ENCODE data around the gene MAP3K3. TPM values are rescaled to one million over a fixed set of nuclear protein-coding genes. Genes with fewer than 3 reads are reported as not detected.

Gene MAP3K3
- total RNA-seq, 1 experiment from 2014 or later = 24.3 TPM

DNA sequence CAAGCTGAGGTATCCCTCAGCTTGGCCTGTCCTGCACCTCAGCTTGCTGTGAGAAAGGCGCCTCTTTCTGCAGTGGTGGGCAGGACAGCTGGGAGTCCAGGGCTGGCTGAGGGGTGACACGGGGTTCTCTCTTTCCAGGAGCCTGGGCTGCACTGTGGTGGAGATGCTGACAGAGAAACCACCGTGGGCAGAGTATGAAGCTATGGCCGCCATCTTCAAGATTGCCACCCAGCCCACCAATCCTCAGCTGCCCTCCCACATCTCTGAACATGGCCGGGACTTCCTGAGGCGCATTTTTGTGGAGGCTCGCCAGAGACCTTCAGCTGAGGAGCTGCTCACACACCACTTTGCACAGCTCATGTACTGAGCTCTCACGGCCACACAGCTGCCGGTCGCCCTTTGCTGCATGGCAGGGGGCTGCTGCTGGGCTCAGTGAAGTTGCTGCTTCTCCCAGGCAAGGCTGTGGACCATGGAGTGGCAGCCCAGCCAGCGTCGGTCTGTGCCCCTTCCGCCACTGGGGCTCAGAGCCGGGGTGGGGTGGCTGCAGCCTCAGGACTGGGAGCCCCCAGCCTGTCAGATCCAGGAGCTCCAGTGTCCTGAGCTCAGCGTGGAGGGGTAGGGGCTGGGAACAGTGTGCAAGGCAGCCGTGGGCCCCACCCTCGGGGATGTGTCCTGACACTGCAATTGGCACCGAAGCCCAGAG, 71.3 kb downstream of the MAP3K3 start:
- H3K27me3 ChIP-seq (ENCODE audit: insufficient read depth, low read length) = no peaks in the 10 kb centered on the region
- no peak overlapping the region for H2BK5ac ChIP-seq (ENCODE audit: insufficient read length, low read length)
- no peak overlapping the region for H3K4me2 ChIP-seq (ENCODE audit: insufficient read depth, insufficient read length, low read length)
- Mint-ChIP-seq H3K27ac (no peak overlapping the region), H3K4me3 (no peak overlapping the region), H3K4me1 (peaks cover 18 to 33% of the 10 kb centered on the region in 2 experiments), H3K27me3 (ENCODE audit: low read depth) (no peaks in the 10 kb centered on the region), H3K36me3 (ENCODE audit: insufficient read depth in 1 of 3, low read depth in 3 of 3) (peaks cover 5 to 54% (median 30%) of the 10 kb centered on the region in 3 experiments), H3K9me3 (no peaks in the 10 kb centered on the region)
- no CpG with 5 or more reads among the region's 18 CpGs for WGBS (ENCODE audit: extremely low coverage, insufficient read length, low lambda C conversion rate)
- no peak overlapping the region for H4K5ac ChIP-seq (ENCODE audit: insufficient read length, low read depth, low read length)
- no peaks in the 10 kb centered on the region for H3K9me3 ChIP-seq (ENCODE audit: control insufficient read depth, low read depth, low read length)
- H3K9ac ChIP-seq (ENCODE audit: extremely low read depth, insufficient read length, low read length) = no peak overlapping the region
- H3K18ac ChIP-seq (ENCODE audit: insufficient read length, low read depth, low read length) = no peak overlapping the region
- H4K20me1 ChIP-seq (ENCODE audit: control insufficient read depth, insufficient read depth, insufficient read length) = no peaks in the 10 kb centered on the region
- no peak overlapping the region for H3K27ac ChIP-seq (ENCODE audit: insufficient read length, low read depth, low read length)
- H3K56ac ChIP-seq (ENCODE audit: insufficient read length, low read depth, low read length) = no peak overlapping the region
- H2BK15ac ChIP-seq (ENCODE audit: low read depth, low read length) = no peak overlapping the region
- H3K79me1 ChIP-seq (ENCODE audit: insufficient read depth, low read depth, low read length, poor library complexity, severe bottlenecking) = no peaks in the 10 kb centered on the region
- no peaks in the 10 kb centered on the region; the same call in 1 of the 2 replicates for H3K4me1 ChIP-seq (ENCODE audit: insufficient read depth, low read length)
- no peak overlapping the region for H2AK5ac ChIP-seq (ENCODE audit: insufficient read length, low read length)
- H3K23ac ChIP-seq (ENCODE audit: insufficient read length, low read depth, low read length) = no peak overlapping the region
- no peak overlapping the region for H4K8ac ChIP-seq (replicated peaks; ENCODE audit: insufficient read length, low read depth, low read length)
- no peak overlapping the region for H2BK120ac ChIP-seq (ENCODE audit: low read depth, low read length, poor library complexity, severe bottlenecking)
- no peak overlapping the region for H3K14ac ChIP-seq (ENCODE audit: insufficient read depth, low read length)
- H4K91ac ChIP-seq (ENCODE audit: insufficient read length, low read depth, low read length) = no peak overlapping the region
- no peak overlapping the region for H3T11ph ChIP-seq (ENCODE audit: low read length)
- H2BK12ac ChIP-seq (ENCODE audit: insufficient read length, low read depth, low read length) = no peak overlapping the region
- no peak overlapping the region for H3K4ac ChIP-seq (ENCODE audit: low read depth, low read length)
- H3K79me2 ChIP-seq (ENCODE audit: insufficient read depth, low read length) = no peaks in the 10 kb centered on the region
- H3K23me2 ChIP-seq (ENCODE audit: insufficient read length, low read depth, low read length, poor library complexity, severe bottlenecking) = peaks cover 4% of the 10 kb centered on the region
- TF ChIP-seq, protein P1, sequence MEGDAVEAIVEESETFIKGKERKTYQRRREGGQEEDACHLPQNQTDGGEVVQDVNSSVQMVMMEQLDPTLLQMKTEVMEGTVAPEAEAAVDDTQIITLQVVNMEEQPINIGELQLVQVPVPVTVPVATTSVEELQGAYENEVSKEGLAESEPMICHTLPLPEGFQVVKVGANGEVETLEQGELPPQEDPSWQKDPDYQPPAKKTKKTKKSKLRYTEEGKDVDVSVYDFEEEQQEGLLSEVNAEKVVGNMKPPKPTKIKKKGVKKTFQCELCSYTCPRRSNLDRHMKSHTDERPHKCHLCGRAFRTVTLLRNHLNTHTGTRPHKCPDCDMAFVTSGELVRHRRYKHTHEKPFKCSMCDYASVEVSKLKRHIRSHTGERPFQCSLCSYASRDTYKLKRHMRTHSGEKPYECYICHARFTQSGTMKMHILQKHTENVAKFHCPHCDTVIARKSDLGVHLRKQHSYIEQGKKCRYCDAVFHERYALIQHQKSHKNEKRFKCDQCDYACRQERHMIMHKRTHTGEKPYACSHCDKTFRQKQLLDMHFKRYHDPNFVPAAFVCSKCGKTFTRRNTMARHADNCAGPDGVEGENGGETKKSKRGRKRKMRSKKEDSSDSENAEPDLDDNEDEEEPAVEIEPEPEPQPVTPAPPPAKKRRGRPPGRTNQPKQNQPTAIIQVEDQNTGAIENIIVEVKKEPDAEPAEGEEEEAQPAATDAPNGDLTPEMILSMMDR (conservative IDR thresholded peaks at IDR 0.05) = no peak
- H2AFZ ChIP-seq (ENCODE audit: low read length) = no peak overlapping the region
- H2BK20ac ChIP-seq (ENCODE audit: low read depth, low read length, poor library complexity, severe bottlenecking) = no peak overlapping the region
- no peak for DNase-seq
